HepG2 (cell line): ENCODE results near the gene DRC3. TPM values are rescaled to one million over a fixed set of nuclear protein-coding genes. Genes with fewer than 3 reads are reported as not detected.

Experiments used
- CHCHD3 ChIP-seq: sonication (generic); formaldehyde crosslinking; IDR thresholded peaks from 2 replicates; pipeline ENCODE4 v1.8.0; 2022; ENCODE audit warnings: mild to moderate bottlenecking, missing genetic modification reagents, moderate library complexity
- ELF4 ChIP-seq: sonication (generic); formaldehyde crosslinking; IDR thresholded peaks from 2 replicates; pipeline ENCODE4 v1.5.0; 2020; ENCODE audit warnings: missing genetic modification reagents, mild to moderate bottlenecking, moderate library complexity, borderline replicate concordance
- FOSL1 ChIP-seq: sonication (generic); formaldehyde crosslinking; IDR thresholded peaks from 2 replicates; pipeline ENCODE4 v1.9.0; 2021; ENCODE audit warnings: missing genetic modification reagents, borderline replicate concordance
- GLI4 ChIP-seq: sonication (generic); formaldehyde crosslinking; IDR thresholded peaks from 2 replicates; pipeline ENCODE4 v1.5.1; 2020; ENCODE audit warnings: missing genetic modification reagents, mild to moderate bottlenecking, moderate library complexity, borderline replicate concordance
- HNRNPK ChIP-seq: fragments of 200-400 bp; formaldehyde crosslinking; IDR thresholded peaks from 2 replicates; pipeline ENCODE4 v1.6.1; 2018; ENCODE audit warnings: low read length, low read depth, moderate library complexity, mild to moderate bottlenecking; ENCODE audit not compliant: poor library complexity, severe bottlenecking
- MBNL3 ChIP-seq: fragments of 250-450 bp; sonication (Bioruptor Pico); conservative IDR thresholded peaks from 2 replicates; pipeline ENCODE4 v1.8.0; 2022; ENCODE audit warnings: mild to moderate bottlenecking, inconsistent platforms
- NFIC ChIP-seq: IDR thresholded peaks from 2 replicates; pipeline ENCODE4 v1.6.1; 2012; ENCODE audit warnings: mild to moderate bottlenecking, low read length, inconsistent platforms
- NFKB2 ChIP-seq: sonication (generic); formaldehyde crosslinking; IDR thresholded peaks from 2 replicates; pipeline ENCODE4 v1.4.0; 2020; ENCODE audit warnings: missing genetic modification reagents, borderline replicate concordance
- POLR2AphosphoS2 ChIP-seq: IDR thresholded peaks from 2 replicates; pipeline ENCODE4 v1.6.1; 2011; ENCODE audit warnings: low read depth, low read length, improper control_type of control experiment
- RNF2 ChIP-seq: fragments of 450-650 bp; conservative IDR thresholded peaks from 2 replicates; pipeline ENCODE4 v1.6.1; 2016; ENCODE audit warnings: low read depth
- TCF7L2 ChIP-seq: IDR thresholded peaks from 2 replicates; pipeline ENCODE4 v1.6.1; 2011; ENCODE audit warnings: mild to moderate bottlenecking, low read depth, low read length, moderate library complexity
- THAP9 ChIP-seq: sonication (generic); formaldehyde crosslinking; IDR thresholded peaks from 2 replicates; pipeline ENCODE4; 2020; ENCODE audit warnings: missing genetic modification reagents, mild to moderate bottlenecking, borderline replicate concordance
- ZBTB8A ChIP-seq: sonication (generic); formaldehyde crosslinking; IDR thresholded peaks from 2 replicates; pipeline ENCODE4 v1.4.0; 2020; ENCODE audit warnings: mild to moderate bottlenecking, low read depth, missing genetic modification reagents, borderline replicate concordance
- ZKSCAN1 ChIP-seq: fragments of 150-350 bp; IDR thresholded peaks from 2 replicates; pipeline ENCODE4 v1.6.1; 2014; ENCODE audit warnings: low read length
- ZNF567 ChIP-seq: sonication (generic); formaldehyde crosslinking; IDR thresholded peaks from 2 replicates; pipeline ENCODE4 v1.8.1; 2023; ENCODE audit warnings: mild to moderate bottlenecking, missing genetic modification reagents, borderline replicate concordance
- ZNF614 ChIP-seq: IDR thresholded peaks from 2 replicates; pipeline ENCODE4 v1.6.1; 2018; ENCODE audit warnings: missing biosample characterization, missing genetic modification reagents, inconsistent platforms, borderline replicate concordance
- polyA plus RNA-seq, 8 experiments: library from polyadenylated mRNA; depleted of rRNA in 3 of 8; stranded (reverse) in 7 of 8; unstranded in 1 of 8; fragments of >200 nt; fragmentation: Illumina TruSeq in 4 of 8; extraction: Trizol in 4 of 8; gene quantifications; 2 replicates each; pipeline versions ENCODE4 v1.2.1 to v1.2.3, GENCODE V29; 2011 to 2016; ENCODE audit warnings: low read depth in 4 of 8, missing spikeins in 1 of 8, mixed read lengths in 1 of 8; ENCODE audit not compliant: insufficient read depth in 1 of 8
- total RNA-seq, 5 experiments: library from RNA; depleted of rRNA; stranded (reverse); fragments of >200 nt; fragmentation: Illumina TruSeq; extraction: Trizol; gene quantifications; 2 replicates each; pipeline ENCODE4 v1.2.3, GENCODE V29; 2016; ENCODE audit warnings: low read depth in 1 of 5
- TF ChIP-seq, protein P1 (sequence below): sonication (generic); formaldehyde crosslinking; conservative IDR thresholded peaks from 2 replicates; pipeline ENCODE4 v1.5.0; 2020; ENCODE audit warnings: missing genetic modification reagents
- TF ChIP-seq, protein P2 (sequence below): sonication (generic); formaldehyde crosslinking; IDR thresholded peaks from 2 replicates; pipeline ENCODE4 v1.4.0; 2020; ENCODE audit warnings: low read depth, missing genetic modification reagents
- TF ChIP-seq, protein P3 (sequence below): sonication (generic); formaldehyde crosslinking; IDR thresholded peaks from 2 replicates; pipeline ENCODE4 v1.4.0; 2020; ENCODE audit warnings: missing genetic modification reagents, borderline replicate concordance

DRC3 gene
- total and polyA plus RNA-seq, 2 of the 13 experiments (the other 11 are each of a cell fraction or from before 2014, with no cell fraction given): 0.53 to 0.87 TPM

GRCh38 chr17:17972126-17972951, at the start of gene DRC3, which contains the start of gene TOM1L2 (continued):
- TF ChIP-seq, protein P1, sequence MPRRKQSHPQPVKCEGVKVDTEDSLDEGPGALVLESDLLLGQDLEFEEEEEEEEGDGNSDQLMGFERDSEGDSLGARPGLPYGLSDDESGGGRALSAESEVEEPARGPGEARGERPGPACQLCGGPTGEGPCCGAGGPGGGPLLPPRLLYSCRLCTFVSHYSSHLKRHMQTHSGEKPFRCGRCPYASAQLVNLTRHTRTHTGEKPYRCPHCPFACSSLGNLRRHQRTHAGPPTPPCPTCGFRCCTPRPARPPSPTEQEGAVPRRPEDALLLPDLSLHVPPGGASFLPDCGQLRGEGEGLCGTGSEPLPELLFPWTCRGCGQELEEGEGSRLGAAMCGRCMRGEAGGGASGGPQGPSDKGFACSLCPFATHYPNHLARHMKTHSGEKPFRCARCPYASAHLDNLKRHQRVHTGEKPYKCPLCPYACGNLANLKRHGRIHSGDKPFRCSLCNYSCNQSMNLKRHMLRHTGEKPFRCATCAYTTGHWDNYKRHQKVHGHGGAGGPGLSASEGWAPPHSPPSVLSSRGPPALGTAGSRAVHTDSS (CRISPR knock-in tag): no peak
- TF ChIP-seq NFIC (no peak), ZKSCAN1 (no peak), MBNL3 (no peak), CHCHD3 (no peak), GLI4 (CRISPR knock-in tag) (0 out of 2 replicates have a peak, but pooled peaks have one; percentile 54), ZNF567 (no peak), RNF2 (peak; percentile 78), ZBTB8A (CRISPR knock-in tag) (no peak), FOSL1 (CRISPR knock-in tag) (no peak), NFKB2 (no peak), TCF7L2 (no peak), HNRNPK (no peak), ZNF614 (CRISPR knock-in tag) (no peak), THAP9 (CRISPR knock-in tag) (no peak; the same call in 1 of the 2 replicates), POLR2AphosphoS2 (no peak), ELF4 (CRISPR knock-in tag) (peak; percentile 69; the same call in 1 of the 2 replicates)
- TF ChIP-seq, protein P2, sequence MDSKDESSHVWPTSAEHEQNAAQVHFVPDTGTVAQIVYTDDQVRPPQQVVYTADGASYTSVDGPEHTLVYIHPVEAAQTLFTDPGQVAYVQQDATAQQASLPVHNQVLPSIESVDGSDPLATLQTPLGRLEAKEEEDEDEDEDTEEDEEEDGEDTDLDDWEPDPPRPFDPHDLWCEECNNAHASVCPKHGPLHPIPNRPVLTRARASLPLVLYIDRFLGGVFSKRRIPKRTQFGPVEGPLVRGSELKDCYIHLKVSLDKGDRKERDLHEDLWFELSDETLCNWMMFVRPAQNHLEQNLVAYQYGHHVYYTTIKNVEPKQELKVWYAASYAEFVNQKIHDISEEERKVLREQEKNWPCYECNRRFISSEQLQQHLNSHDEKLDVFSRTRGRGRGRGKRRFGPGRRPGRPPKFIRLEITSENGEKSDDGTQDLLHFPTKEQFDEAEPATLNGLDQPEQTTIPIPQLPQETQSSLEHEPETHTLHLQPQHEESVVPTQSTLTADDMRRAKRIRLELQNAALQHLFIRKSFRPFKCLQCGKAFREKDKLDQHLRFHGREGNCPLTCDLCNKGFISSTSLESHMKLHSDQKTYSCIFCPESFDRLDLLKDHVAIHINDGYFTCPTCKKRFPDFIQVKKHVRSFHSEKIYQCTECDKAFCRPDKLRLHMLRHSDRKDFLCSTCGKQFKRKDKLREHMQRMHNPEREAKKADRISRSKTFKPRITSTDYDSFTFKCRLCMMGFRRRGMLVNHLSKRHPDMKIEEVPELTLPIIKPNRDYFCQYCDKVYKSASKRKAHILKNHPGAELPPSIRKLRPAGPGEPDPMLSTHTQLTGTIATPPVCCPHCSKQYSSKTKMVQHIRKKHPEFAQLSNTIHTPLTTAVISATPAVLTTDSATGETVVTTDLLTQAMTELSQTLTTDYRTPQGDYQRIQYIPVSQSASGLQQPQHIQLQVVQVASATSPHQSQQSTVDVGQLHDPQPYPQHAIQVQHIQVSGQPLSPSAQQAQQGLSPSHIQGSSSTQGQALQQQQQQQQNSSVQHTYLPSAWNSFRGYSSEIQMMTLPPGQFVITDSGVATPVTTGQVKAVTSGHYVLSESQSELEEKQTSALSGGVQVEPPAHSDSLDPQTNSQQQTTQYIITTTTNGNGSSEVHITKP (CRISPR knock-in tag): no peak
- TF ChIP-seq, protein P3, sequence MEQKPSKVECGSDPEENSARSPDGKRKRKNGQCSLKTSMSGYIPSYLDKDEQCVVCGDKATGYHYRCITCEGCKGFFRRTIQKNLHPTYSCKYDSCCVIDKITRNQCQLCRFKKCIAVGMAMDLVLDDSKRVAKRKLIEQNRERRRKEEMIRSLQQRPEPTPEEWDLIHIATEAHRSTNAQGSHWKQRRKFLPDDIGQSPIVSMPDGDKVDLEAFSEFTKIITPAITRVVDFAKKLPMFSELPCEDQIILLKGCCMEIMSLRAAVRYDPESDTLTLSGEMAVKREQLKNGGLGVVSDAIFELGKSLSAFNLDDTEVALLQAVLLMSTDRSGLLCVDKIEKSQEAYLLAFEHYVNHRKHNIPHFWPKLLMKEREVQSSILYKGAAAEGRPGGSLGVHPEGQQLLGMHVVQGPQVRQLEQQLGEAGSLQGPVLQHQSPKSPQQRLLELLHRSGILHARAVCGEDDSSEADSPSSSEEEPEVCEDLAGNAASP (CRISPR knock-in tag): no peak; the same call in 1 of the 2 replicates
